Urothelium cell line (cell line): ENCODE results near the gene ITPR2.
"Not testable (repeated sequence)": the region's sequence is repeated elsewhere in the genome, so short reads cannot be mapped to it uniquely, and the experiment has no call there.

Experiments
- DNase-seq: peaks from one replicate; pipeline ENCODE4 v3.0.0; 2011; ENCODE audit warnings: low spot score, mixed read lengths
- FAIRE-seq: peaks from 2 replicates; lab custom pipeline; 2011; peaks lifted over from hg19 to GRCh38; lab: Jason Lieb, UNC

Gene ITPR2

GRCh38 chr12:26604813-26605212, 228.2 kb downstream of the ITPR2 start:
- not testable (repeated sequence) for FAIRE-seq, DNase-seq

- no peak for FAIRE-seq
- DNase-seq: no peak
These were observed 233.8 kb downstream of the ITPR2 start for GRCh38 chr12:26599096-26599695.

- no peak for FAIRE-seq
- DNase-seq: no peak
These were observed 237.2 kb downstream of the ITPR2 start for GRCh38 chr12:26595806-26596205.

- DNase-seq: no peak
These were observed 252.4 kb downstream of the ITPR2 start for GRCh38 chr12:26580619-26581018.

GRCh38 chr12:26576266-26576665, 256.7 kb downstream of the ITPR2 start:
- DNase-seq (no peak), FAIRE-seq (no peak)

More at GRCh38 chr12:26580619-26581018, 252.4 kb downstream of the ITPR2 start:
- no peak for FAIRE-seq

GRCh38 chr12:26573225-26573909, 259.6 kb downstream of the ITPR2 start:
- no peak for DNase-seq

GRCh38 chr12:26572137-26572536, 260.9 kb downstream of the ITPR2 start:
- DNase-seq (no peak), FAIRE-seq (no peak)

More at GRCh38 chr12:26573225-26573909, 259.6 kb downstream of the ITPR2 start:
- FAIRE-seq: no peak

- DNase-seq: no peak
- FAIRE-seq: no peak
These were observed 261.4 kb downstream of the ITPR2 start for GRCh38 chr12:26571560-26571959.

- no peak for FAIRE-seq
- no peak for DNase-seq
These were observed 265.9 kb downstream of the ITPR2 start for GRCh38 chr12:26567126-26567525.

GRCh38 chr12:26566675-26567074, 266.3 kb downstream of the ITPR2 start:
- DNase-seq (no peak), FAIRE-seq (no peak)

- no peak for DNase-seq
- no peak for FAIRE-seq
These were observed 266.8 kb downstream of the ITPR2 start for GRCh38 chr12:26566186-26566585.

GRCh38 chr12:26564391-26564790, 268.6 kb downstream of the ITPR2 start:
- FAIRE-seq: no peak
- DNase-seq: no peak

- DNase-seq (no peak), FAIRE-seq (no peak)
These were observed 269.4 kb downstream of the ITPR2 start for GRCh38 chr12:26563552-26563951.

GRCh38 chr12:26557326-26557725, 275.7 kb downstream of the ITPR2 start:
- no peak for FAIRE-seq
- no peak for DNase-seq

- no peak for DNase-seq
- FAIRE-seq: no peak
These were observed 276.1 kb downstream of the ITPR2 start for GRCh38 chr12:26556916-26557315.

- FAIRE-seq (no peak), DNase-seq (no peak)
These were observed 277.9 kb downstream of the ITPR2 start for GRCh38 chr12:26555139-26555538.

- DNase-seq (no peak), FAIRE-seq (no peak)
These were observed 278.7 kb downstream of the ITPR2 start for GRCh38 chr12:26554332-26554731.

GRCh38 chr12:26551385-26551784, 281.6 kb downstream of the ITPR2 start:
- FAIRE-seq (no peak), DNase-seq (no peak)

GRCh38 chr12:26548227-26548626, 284.8 kb downstream of the ITPR2 start:
- no peak for DNase-seq
- FAIRE-seq: no peak

GRCh38 chr12:26546535-26547314, 286.3 kb downstream of the ITPR2 start:
- no peak for FAIRE-seq
- no peak for DNase-seq

GRCh38 chr12:26539131-26539530, 293.9 kb downstream of the ITPR2 start:
- FAIRE-seq (no peak), DNase-seq (no peak)

GRCh38 chr12:26537651-26538050, 295.3 kb downstream of the ITPR2 start:
- DNase-seq (no peak), FAIRE-seq (no peak)
